Endothelial cell of umbilical vein (primary cell): ENCODE data around the gene HHATL. TPM values are rescaled to one million over a fixed set of nuclear protein-coding genes. Genes with fewer than 3 reads are reported as not detected.

Source experiments
- BruUV-seq: library from RNA; stranded (reverse); fragments of 400-500 nt; replicated peaks from 2 replicates; lab custom pipeline; 2021; lab: Mats Ljungman, UMichigan
- CTCF ChIA-PET: fragments of 300-600, 350-600 bp; sonication (Branson Sonifier 250); formaldehyde crosslinking; loops from one replicate; lab custom pipeline; 2021; ENCODE audit warnings: antibody characterized with exemption, inconsistent platforms; lab: Charles Lee
- POLR2A ChIA-PET: fragments of 300-600, 350-600 bp; sonication (Branson Sonifier 250); formaldehyde crosslinking; loops from one replicate; lab custom pipeline; 2021; ENCODE audit warnings: antibody characterized with exemption, inconsistent platforms; lab: Charles Lee
- DNase-seq: peaks from one replicate; pipeline ENCODE4 v3.0.0-alpha.2; 2011; ENCODE audit warnings: low read depth, low spot score
- FAIRE-seq: peaks from 2 replicates; lab custom pipeline; 2011; peaks lifted over from hg19 to GRCh38; lab: Jason Lieb, UNC
- H2AFZ ChIP-seq: 2 replicates; pipeline ENCODE4 v1.6.0; 2012; ENCODE audit warnings: low read depth, low read length, control low read depth, inconsistent platforms
- H3K27ac ChIP-seq: 2 replicates; pipeline ENCODE4 v1.5.1; 2011; ENCODE audit warnings: low read depth, mild to moderate bottlenecking, control low read depth, low read length, moderate library complexity; ENCODE audit not compliant: insufficient read depth
- H3K27me3 ChIP-seq, 2 experiments: 2 replicates each; pipeline versions ENCODE4 v1.6.0 to v1.6.1; 2011; ENCODE audit warnings: low read length in 2 of 2, mixed read lengths in 1 of 2; ENCODE audit not compliant: control insufficient read depth in 2 of 2, insufficient read depth in 2 of 2
- H3K36me3 ChIP-seq, 2 experiments: 2 replicates in 1 of 2; 3 replicates in 1 of 2; pipeline ENCODE4 v1.5.1; 2011; ENCODE audit warnings: low read length in 2 of 2, mild to moderate bottlenecking in 1 of 2, moderate library complexity in 1 of 2; ENCODE audit not compliant: control insufficient read depth in 2 of 2, insufficient read depth in 2 of 2; ENCODE audit errors: extremely low read depth in 1 of 2
- H3K4me1 ChIP-seq: 3 replicates; pipeline ENCODE4 v1.5.1; 2011; ENCODE audit warnings: mild to moderate bottlenecking, low read length; ENCODE audit not compliant: control insufficient read depth, insufficient read depth; ENCODE audit errors: extremely low read depth
- H3K4me2 ChIP-seq: 2 replicates; pipeline ENCODE4 v1.6.1; 2011; ENCODE audit warnings: low read length, control low read depth, mixed read lengths; ENCODE audit not compliant: insufficient read depth
- H3K4me3 ChIP-seq, 3 experiments: fragments of 200-600 bp in 1 of 3; sonication (generic), shearing (Covaris generic) in 1 of 3; replicated peaks in 1 of 3; 2 replicates each; pipeline ENCODE4 v1.5.1; 2011 to 2016; ENCODE audit warnings: control low read depth in 3 of 3, low read length in 3 of 3, mild to moderate bottlenecking in 2 of 3, inconsistent platforms in 1 of 3, low read depth in 1 of 3, moderate library complexity in 1 of 3; ENCODE audit not compliant: insufficient read depth in 1 of 3
- H3K79me2 ChIP-seq: 2 replicates; pipeline ENCODE4 v1.6.0; 2012; ENCODE audit warnings: low read length, inconsistent platforms; ENCODE audit not compliant: control insufficient read depth, insufficient read depth
- H3K9ac ChIP-seq: replicated peaks from 2 replicates; pipeline ENCODE3; 2011; ENCODE audit warnings: low read length, control low read depth; ENCODE audit not compliant: insufficient read depth; ENCODE audit errors: extremely low read depth
- H3K9me1 ChIP-seq: replicated peaks from 3 replicates; pipeline ENCODE4 v1.6.0; 2011; ENCODE audit warnings: mild to moderate bottlenecking, low read length; ENCODE audit not compliant: control insufficient read depth, insufficient read depth; ENCODE audit errors: extremely low read depth
- H3K9me3 ChIP-seq: replicated peaks from 2 replicates; pipeline ENCODE4 v1.5.1; 2012; ENCODE audit warnings: low read length, inconsistent platforms; ENCODE audit not compliant: control insufficient read depth, insufficient read depth
- H4K20me1 ChIP-seq: replicated peaks from 2 replicates; pipeline ENCODE3; 2011; ENCODE audit warnings: mild to moderate bottlenecking, low read length; ENCODE audit not compliant: control insufficient read depth, insufficient read depth; ENCODE audit errors: extremely low read depth
- EZH2 ChIP-seq: IDR thresholded peaks from 2 replicates; pipeline ENCODE4 v1.6.1; 2012; ENCODE audit warnings: borderline replicate concordance, low read depth, mild to moderate bottlenecking, moderate library complexity, low read length, inconsistent platforms; ENCODE audit not compliant: severe bottlenecking
- FOS ChIP-seq: IDR thresholded peaks from 2 replicates; pipeline ENCODE4 v1.6.1; 2011; ENCODE audit warnings: mild to moderate bottlenecking, low read length, moderate library complexity, borderline replicate concordance; ENCODE audit not compliant: insufficient read depth
- GATA2 ChIP-seq: IDR thresholded peaks from 2 replicates; pipeline ENCODE4 v1.7.0; 2011; ENCODE audit warnings: low read depth, mild to moderate bottlenecking, moderate library complexity, mixed read lengths, low read length; ENCODE audit not compliant: insufficient read length, insufficient read depth
- JUN ChIP-seq: IDR thresholded peaks from 2 replicates; pipeline ENCODE4 v1.6.1; 2011; ENCODE audit warnings: borderline replicate concordance, low read depth; ENCODE audit not compliant: insufficient read length, insufficient read depth
- MAX ChIP-seq: IDR thresholded peaks from 2 replicates; pipeline ENCODE4 v1.6.1; 2011; ENCODE audit not compliant: insufficient read depth, insufficient read length
- MYC ChIP-seq: IDR thresholded peaks from one replicate; pipeline ENCODE4 v1.6.1; 2011; ENCODE audit warnings: mild to moderate bottlenecking, low read depth, low read length
- POLR2A ChIP-seq: IDR thresholded peaks from 2 replicates; pipeline ENCODE4 v1.6.1; 2012; ENCODE audit warnings: low read depth, mild to moderate bottlenecking, control low read depth, low read length
- POLR2AphosphoS5 ChIP-seq: IDR thresholded peaks from 2 replicates; pipeline ENCODE4 v1.6.1; 2012; ENCODE audit warnings: low read depth, mild to moderate bottlenecking, control low read depth, low read length, moderate library complexity; ENCODE audit not compliant: insufficient read depth
- dilution Hi-C: fragments of 300-500 bp; cut with MboI; formaldehyde crosslinking; loops from one replicate; pipeline ENCODE4 v1.15.0; 2019; ENCODE audit warnings: low sequenced_read_pairs; ENCODE audit not compliant: extremely low pct_ligation_motif_present
- intact Hi-C: fragments of 100-400 bp; cut with micrococcal nuclease; formaldehyde crosslinking; loops from one replicate; pipeline ENCODE4 v1.10.0; 2022
- polyA plus RNA-seq, 4 experiments: library from polyadenylated mRNA; depleted of rRNA in 3 of 4; stranded (reverse) in 3 of 4; unstranded in 1 of 4; fragments of >200 nt; gene quantifications; 2 replicates each; pipeline versions ENCODE4 v1.2.1 to v1.2.3, GENCODE V29; 2011 to 2012; ENCODE audit warnings: missing spikeins in 1 of 4
- total RNA-seq: library from RNA; stranded (reverse); gene quantifications from 2 replicates; pipeline ENCODE4 v1.2.3, GENCODE V29; 2021
- TF ChIP-seq, protein P1 (sequence below), 2 donors: IDR thresholded peaks; 1 replicate in 1 of 2; 2 replicates in 1 of 2; pipeline ENCODE4 v1.5.1; 2011; ENCODE audit warnings: low read length in 2 of 2, mild to moderate bottlenecking in 2 of 2, moderate library complexity in 2 of 2, control low read depth in 1 of 2, inconsistent platforms in 1 of 2, low read depth in 1 of 2; ENCODE audit not compliant: insufficient read depth in 1 of 2; ENCODE audit errors: extremely low read depth in 1 of 2

The HHATL gene
- total and polyA plus RNA-seq, 2 donors (not counting 3 experiments of a cell fraction or from before 2014, with no cell fraction given), result not detected

GRCh38 chr3:42718338-42718737, 15.7 kb upstream of the HHATL start:
- Histone ChIP-seq H3K4me3 (no peak overlapping the region), H3K36me3 (no peaks in the 10 kb centered on the region), H3K9ac (no peak overlapping the region), H3K79me2 (no peaks in the 10 kb centered on the region), H3K27ac (no peak overlapping the region), H4K20me1 (no peaks in the 10 kb centered on the region), H3K9me1 (no peaks in the 10 kb centered on the region), H3K9me3 (no peaks in the 10 kb centered on the region), H3K4me2 (no peak overlapping the region), H2AFZ (no peak overlapping the region), H3K27me3 (peaks cover 2 to 13% of the 10 kb centered on the region in 2 experiments), H3K4me1 (no peaks in the 10 kb centered on the region)
- ChIA-PET POLR2A (no interaction called here), CTCF (no interaction called here)
- no TSS peak for BruUV-seq
- DNase-seq, result no peak
- intact Hi-C loops (no loop called here), dilution Hi-C loops (no loop called here)
- TF ChIP-seq POLR2AphosphoS5 (no peak), MYC (no peak), POLR2A (no peak), JUN (no peak), FOS (no peak), MAX (no peak), EZH2 (no peak), GATA2 (no peak)
- TF ChIP-seq, protein P1, sequence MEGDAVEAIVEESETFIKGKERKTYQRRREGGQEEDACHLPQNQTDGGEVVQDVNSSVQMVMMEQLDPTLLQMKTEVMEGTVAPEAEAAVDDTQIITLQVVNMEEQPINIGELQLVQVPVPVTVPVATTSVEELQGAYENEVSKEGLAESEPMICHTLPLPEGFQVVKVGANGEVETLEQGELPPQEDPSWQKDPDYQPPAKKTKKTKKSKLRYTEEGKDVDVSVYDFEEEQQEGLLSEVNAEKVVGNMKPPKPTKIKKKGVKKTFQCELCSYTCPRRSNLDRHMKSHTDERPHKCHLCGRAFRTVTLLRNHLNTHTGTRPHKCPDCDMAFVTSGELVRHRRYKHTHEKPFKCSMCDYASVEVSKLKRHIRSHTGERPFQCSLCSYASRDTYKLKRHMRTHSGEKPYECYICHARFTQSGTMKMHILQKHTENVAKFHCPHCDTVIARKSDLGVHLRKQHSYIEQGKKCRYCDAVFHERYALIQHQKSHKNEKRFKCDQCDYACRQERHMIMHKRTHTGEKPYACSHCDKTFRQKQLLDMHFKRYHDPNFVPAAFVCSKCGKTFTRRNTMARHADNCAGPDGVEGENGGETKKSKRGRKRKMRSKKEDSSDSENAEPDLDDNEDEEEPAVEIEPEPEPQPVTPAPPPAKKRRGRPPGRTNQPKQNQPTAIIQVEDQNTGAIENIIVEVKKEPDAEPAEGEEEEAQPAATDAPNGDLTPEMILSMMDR (IDR thresholded peaks at IDR 0.05; ENCODE audit: extremely low read depth in 1 of 2, insufficient read depth in 1 of 2, low read depth in 1 of 2, low read length in 2 of 2), result no peak
- FAIRE-seq, result no peak
